ENCODE data around the gene ZMYM4.

DNA sequence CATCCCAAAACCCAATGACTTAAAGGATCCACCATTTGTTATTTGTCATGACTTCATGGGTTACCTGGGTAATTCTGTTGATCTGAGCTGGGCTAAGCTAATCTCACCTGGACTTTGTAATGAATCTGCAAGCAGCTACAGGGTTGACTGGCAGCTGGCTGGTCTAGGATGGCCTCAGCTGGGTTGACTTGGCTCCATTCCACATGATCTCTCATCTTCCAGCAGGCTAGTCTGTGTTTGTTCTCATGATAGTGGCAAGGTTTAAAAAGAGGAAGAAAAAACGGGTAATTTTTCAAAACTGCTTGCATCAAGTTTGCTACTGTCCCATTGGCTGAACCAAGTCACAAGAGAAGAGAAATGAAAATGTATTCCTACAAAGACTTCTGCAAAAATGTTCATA is 24.8 kb upstream of the ZMYM4 start:
- TF ChIP-seq POLR2A (IDR thresholded peaks at IDR 0.05; ENCODE audit: low read depth, low read length) (no peak), POLR2AphosphoS5 (IDR thresholded peaks at IDR 0.05; ENCODE audit: low read depth, low read length) (no peak), TAF1 (IDR thresholded peaks at IDR 0.05; ENCODE audit: borderline replicate concordance, low read depth, low read length) (no peak)

Measured in GM12892 (cell line).